Measurements from ENCODE around the gene AGPAT3.

The AGPAT3 gene

GRCh38 chr21:43916691-43917514, 51.9 kb downstream of the AGPAT3 start:
- Histone ChIP-seq H3K9me3 (peaks cover 0 to 12% (median 4%) of the 10 kb centered on the region in 3 donors), H3K27ac (no peak overlapping the region), H3K27me3 (no peaks in the 10 kb centered on the region), H3K4me1 (peaks cover 0 to 9% (median 5%) of the 10 kb centered on the region in 4 donors), H3K36me3 (peaks cover 0 to 5% (median 0%) of the 10 kb centered on the region in 3 donors), H3K4me3 (no peak overlapping the region)
- intact Hi-C loops (cut with DNase I; ENCODE audit: low total_unique reads), result no loop called here
- peak in 1 of 2 donors; percentile 6 for DNase-seq
- TF ChIP-seq CTCF (IDR thresholded peaks at IDR 0.05), result no peak

- Histone ChIP-seq H3K27ac (no peak overlapping the region), H3K36me3 (no peaks in the 10 kb centered on the region), H3K9me3 (peaks cover 0 to 10% (median 3%) of the 10 kb centered on the region in 3 donors), H3K4me3 (no peak overlapping the region), H3K27me3 (no peaks in the 10 kb centered on the region), H3K4me1 (peaks cover 0 to 17% (median 8%) of the 10 kb centered on the region in 4 donors)
- TF ChIP-seq CTCF (IDR thresholded peaks at IDR 0.05), result no peak
- DNase-seq, result no peak
- intact Hi-C loops (cut with DNase I; ENCODE audit: low total_unique reads), result no loop called here
Observed at GRCh38 chr21:43917515-43918384, 52.7 kb downstream of the AGPAT3 start.

- H3K36me3 ChIP-seq, result no peaks in the 10 kb centered on the region
- H3K27ac ChIP-seq, result no peak overlapping the region
- intact Hi-C loops (cut with DNase I; ENCODE audit: low total_unique reads), result no loop called here
- TF ChIP-seq CTCF (IDR thresholded peaks at IDR 0.05), result no peak
- no peak for DNase-seq
- H3K9me3 ChIP-seq, result peaks cover 0 to 3% (median 0%) of the 10 kb centered on the region in 3 donors
- H3K4me1 ChIP-seq, result peaks cover 0 to 24% (median 9%) of the 10 kb centered on the region in 4 donors
- no peak overlapping the region for H3K4me3 ChIP-seq
- no peaks in the 10 kb centered on the region for H3K27me3 ChIP-seq
Observed at GRCh38 chr21:43918385-43918947, 53.4 kb downstream of the AGPAT3 start.

- DNase-seq, result no peak
- H3K9me3 ChIP-seq, result no peaks in the 10 kb centered on the region
- H3K27me3 ChIP-seq, result no peaks in the 10 kb centered on the region
- no peak for TF ChIP-seq CTCF (IDR thresholded peaks at IDR 0.05)
- no peak overlapping the region for H3K4me3 ChIP-seq
- peaks cover 0 to 28% (median 6%) of the 10 kb centered on the region in 4 donors for H3K4me1 ChIP-seq
- intact Hi-C loops (cut with DNase I; ENCODE audit: low total_unique reads), result no loop called here
- no peaks in the 10 kb centered on the region for H3K36me3 ChIP-seq
- no peak overlapping the region for H3K27ac ChIP-seq
Observed at GRCh38 chr21:43919283-43919682, 54.3 kb downstream of the AGPAT3 start.
